Nephron progenitor cell (in vitro differentiated cells): ENCODE data around the gene TTN.
A peak's percentile ranks its signal among the peaks of the same experiment; 100 is the strongest.

Experiments used
- DNase-seq: peaks from one replicate; pipeline ENCODE4 v3.0.0; 2021
- H3K27ac Mint-ChIP-seq: 2 replicates; pipeline ENCODE4 v1.8.0; 2021; ENCODE audit warnings: mild to moderate bottlenecking, moderate library complexity, mixed read lengths
- H3K27me3 Mint-ChIP-seq: 2 replicates; pipeline ENCODE4 v1.8.0; 2021; ENCODE audit warnings: mild to moderate bottlenecking, low read depth, mixed read lengths; ENCODE audit not compliant: poor library complexity
- H3K36me3 Mint-ChIP-seq: 2 replicates; pipeline ENCODE4 v1.8.0; 2021; ENCODE audit warnings: low read depth, mixed read lengths
- H3K4me1 Mint-ChIP-seq: 2 replicates; pipeline ENCODE4 v1.8.0; 2021; ENCODE audit warnings: mixed read lengths
- H3K4me3 Mint-ChIP-seq: 2 replicates; pipeline ENCODE4 v1.8.0; 2021; ENCODE audit warnings: mild to moderate bottlenecking, moderate library complexity, mixed read lengths
- H3K9me3 Mint-ChIP-seq: 2 replicates; pipeline ENCODE4 v1.8.0; 2021; ENCODE audit warnings: mild to moderate bottlenecking, moderate library complexity, mixed read lengths
- CTCF ChIP-seq: fragments of 200-600 bp; sonication (generic); IDR thresholded peaks from 2 replicates; pipeline ENCODE4 v1.5.0; 2021; ENCODE audit warnings: antibody characterized with exemption

The TTN gene

GRCh38 chr2:178644919-178645318, 162.3 kb downstream of the TTN start:
- Mint-ChIP-seq H3K4me1 (no peaks in the 10 kb centered on the region), H3K9me3 (no peaks in the 10 kb centered on the region), H3K27me3 (no peaks in the 10 kb centered on the region), H3K36me3 (no peaks in the 10 kb centered on the region), H3K27ac (no peak overlapping the region), H3K4me3 (no peak overlapping the region)
- DNase-seq = no peak
- TF ChIP-seq CTCF = no peak

GRCh38 chr2:178641498-178641897, 165.7 kb downstream of the TTN start:
- Mint-ChIP-seq H3K36me3 (no peaks in the 10 kb centered on the region), H3K4me1 (no peaks in the 10 kb centered on the region), H3K27ac (no peak overlapping the region), H3K4me3 (no peak overlapping the region), H3K27me3 (no peaks in the 10 kb centered on the region), H3K9me3 (no peaks in the 10 kb centered on the region)
- TF ChIP-seq CTCF = no peak
- no peak for DNase-seq

GRCh38 chr2:178635897-178636296, 171.3 kb downstream of the TTN start:
- no peak overlapping the region for H3K27ac Mint-ChIP-seq
- H3K4me3 Mint-ChIP-seq = no peak overlapping the region
- DNase-seq = no peak
- no peaks in the 10 kb centered on the region for H3K36me3 Mint-ChIP-seq
- TF ChIP-seq CTCF = no peak
- H3K27me3 Mint-ChIP-seq = peaks cover under 1% of the 10 kb centered on the region
- no peaks in the 10 kb centered on the region for H3K9me3 Mint-ChIP-seq
- no peaks in the 10 kb centered on the region for H3K4me1 Mint-ChIP-seq

GRCh38 chr2:178632729-178633128, 174.5 kb downstream of the TTN start:
- H3K27ac Mint-ChIP-seq = no peak overlapping the region
- no peak overlapping the region for H3K4me3 Mint-ChIP-seq
- no peak for DNase-seq
- H3K4me1 Mint-ChIP-seq = no peaks in the 10 kb centered on the region
- no peaks in the 10 kb centered on the region for H3K36me3 Mint-ChIP-seq
- H3K27me3 Mint-ChIP-seq = peaks cover 4% of the 10 kb centered on the region
- no peaks in the 10 kb centered on the region for H3K9me3 Mint-ChIP-seq
- no peak for TF ChIP-seq CTCF

- no peak for TF ChIP-seq CTCF
- no peak for DNase-seq
- no peaks in the 10 kb centered on the region for H3K4me1 Mint-ChIP-seq
- H3K27ac Mint-ChIP-seq = peak overlapping the region; percentile 81
- no peaks in the 10 kb centered on the region for H3K9me3 Mint-ChIP-seq
- no peaks in the 10 kb centered on the region for H3K36me3 Mint-ChIP-seq
- peaks cover 4% of the 10 kb centered on the region for H3K27me3 Mint-ChIP-seq
- H3K4me3 Mint-ChIP-seq = no peak overlapping the region
Observed at GRCh38 chr2:178630581-178630980, 176.6 kb downstream of the TTN start.

GRCh38 chr2:178629463-178629862, 177.8 kb downstream of the TTN start:
- Mint-ChIP-seq H3K9me3 (no peaks in the 10 kb centered on the region), H3K27ac (no peak overlapping the region), H3K4me1 (no peaks in the 10 kb centered on the region), H3K27me3 (peaks cover 4% of the 10 kb centered on the region), H3K4me3 (no peak overlapping the region), H3K36me3 (no peaks in the 10 kb centered on the region)
- no peak for DNase-seq
- TF ChIP-seq CTCF = no peak
